Keratinocyte (primary cell): ENCODE measurements around the gene MSL1. TPM values are rescaled to one million over a fixed set of nuclear protein-coding genes. Genes with fewer than 3 reads are reported as not detected.

Experiments
- DNase-seq: peaks from one replicate; pipeline ENCODE4 v3.0.0-alpha.2; 2011; ENCODE audit warnings: low read depth, missing footprints, low spot score
- FAIRE-seq: peaks from 2 replicates; lab custom pipeline; 2011; peaks lifted over from hg19 to GRCh38; lab: Jason Lieb, UNC
- H2AFZ ChIP-seq: 2 replicates; pipeline ENCODE4 v1.6.0; 2012; ENCODE audit warnings: low read length, control low read depth, inconsistent platforms; ENCODE audit not compliant: control insufficient read depth
- H3K27ac ChIP-seq: 2 replicates; pipeline ENCODE4 v1.5.1; 2011; ENCODE audit warnings: low read length; ENCODE audit not compliant: control insufficient read depth, insufficient read depth
- H3K27me3 ChIP-seq: 3 replicates; pipeline ENCODE4 v1.6.0; 2011; ENCODE audit warnings: low read length; ENCODE audit not compliant: control insufficient read depth, insufficient read depth; ENCODE audit errors: extremely low read depth
- H3K36me3 ChIP-seq, 2 experiments: 2 replicates in 1 of 2; 3 replicates in 1 of 2; pipeline ENCODE4 v1.5.1; 2011; ENCODE audit warnings: low read length in 2 of 2, mild to moderate bottlenecking in 1 of 2; ENCODE audit not compliant: control insufficient read depth in 2 of 2, insufficient read depth in 2 of 2; ENCODE audit errors: extremely low read depth in 1 of 2
- H3K4me1 ChIP-seq: 3 replicates; pipeline ENCODE4 v1.5.1; 2011; ENCODE audit warnings: low read length; ENCODE audit not compliant: control insufficient read depth, insufficient read depth; ENCODE audit errors: extremely low read depth
- H3K4me2 ChIP-seq: 3 replicates; pipeline ENCODE4 v1.6.0; 2011; ENCODE audit warnings: low read depth, low read length; ENCODE audit not compliant: control insufficient read depth, insufficient read depth; ENCODE audit errors: extremely low read depth
- H3K4me3 ChIP-seq, 3 experiments: fragments of 200-600 bp in 1 of 3; sonication (generic) in 1 of 3; 2 replicates in 2 of 3; 3 replicates in 1 of 3; pipeline ENCODE4 v1.5.1; 2011 to 2016; ENCODE audit warnings: low read length in 3 of 3, mild to moderate bottlenecking in 3 of 3, control low read depth in 2 of 3, inconsistent platforms in 1 of 3, low read depth in 1 of 3, mixed read lengths in 1 of 3, mixed run types in 1 of 3, moderate library complexity in 1 of 3; ENCODE audit not compliant: control insufficient read depth in 2 of 3, insufficient read depth in 2 of 3; ENCODE audit errors: extremely low read depth in 1 of 3
- H3K79me2 ChIP-seq: 2 replicates; pipeline ENCODE4 v1.6.0; 2012; ENCODE audit warnings: low read length; ENCODE audit not compliant: control insufficient read depth, insufficient read depth
- H3K9ac ChIP-seq: 3 replicates; pipeline ENCODE4 v1.6.0; 2011; ENCODE audit warnings: low read length; ENCODE audit not compliant: control insufficient read depth, insufficient read depth; ENCODE audit errors: extremely low read depth
- H3K9me1 ChIP-seq: 3 replicates; pipeline ENCODE4 v1.6.0; 2011; ENCODE audit warnings: low read length; ENCODE audit not compliant: control insufficient read depth, insufficient read depth; ENCODE audit errors: extremely low read depth
- H3K9me3 ChIP-seq: 2 replicates; pipeline ENCODE4 v1.5.1; 2012; ENCODE audit warnings: low read depth, low read length; ENCODE audit not compliant: control insufficient read depth
- H4K20me1 ChIP-seq: 3 replicates; pipeline ENCODE4 v1.6.0; 2011; ENCODE audit warnings: low read length; ENCODE audit not compliant: control insufficient read depth, insufficient read depth; ENCODE audit errors: extremely low read depth
- CTCF ChIP-seq, 3 experiments: IDR thresholded peaks in 1 of 3; conservative IDR thresholded peaks in 1 of 3; optimal IDR thresholded peaks in 1 of 3; 2 replicates in 2 of 3; 3 replicates in 1 of 3; pipeline versions ENCODE3 to v1.5.1; 2011; ENCODE audit warnings: low read length in 3 of 3, mild to moderate bottlenecking in 3 of 3, moderate library complexity in 2 of 3, control low read depth in 1 of 3, inconsistent platforms in 1 of 3; ENCODE audit not compliant: insufficient read depth in 2 of 3; ENCODE audit errors: extremely low read depth in 1 of 3
- EZH2 ChIP-seq: IDR thresholded peaks from one replicate; pipeline ENCODE4 v1.6.1; 2012; ENCODE audit warnings: inconsistent platforms, mild to moderate bottlenecking, low read length, moderate library complexity
- dilution Hi-C: fragments of 300-500 bp; cut with MboI; formaldehyde crosslinking; loops from one replicate; pipeline ENCODE4 v1.7.0; 2020; ENCODE audit warnings: low sequenced_read_pairs; ENCODE audit not compliant: extremely low pct_ligation_motif_present
- polyA plus RNA-seq, 5 experiments: library from polyadenylated mRNA; depleted of rRNA in 3 of 5; stranded (reverse) in 3 of 5; stranded (forward) in 1 of 5; unstranded in 1 of 5; fragments of >200 nt; gene quantifications; 1 replicate in 1 of 5; 2 replicates in 3 of 5; 3 replicates in 1 of 5; pipeline versions ENCODE4 v1.2.1 to v1.2.3, GENCODE V29; 2011 to 2012; ENCODE audit warnings: missing spikeins in 2 of 5, low read depth in 1 of 5, low replicate concordance in 1 of 5

The MSL1 gene
- polyA plus RNA-seq, 1 donor (not counting 4 experiments of a cell fraction or from before 2014, with no cell fraction given), result 66.8 TPM

GRCh38 chr17:40123811-40124114, 2.0 kb downstream of the MSL1 start:
- H3K9me1 ChIP-seq, result no peaks in the 10 kb centered on the region
- DNase-seq (no peak), FAIRE-seq (no peak)

GRCh38 chr17:40124279-40125141, 2.7 kb downstream of the MSL1 start:
- Histone ChIP-seq H3K36me3 (peaks cover 10 to 27% of the 10 kb centered on the region in 2 experiments), H3K27ac (peak overlapping the region; percentile 73), H4K20me1 (peaks cover 9% of the 10 kb centered on the region), H3K4me2 (peak overlapping the region; percentile 99), H3K9me3 (no peaks in the 10 kb centered on the region), H3K9me1 (no peaks in the 10 kb centered on the region), H3K4me3 (peak overlapping the region; percentile 70 to 99 (median 97)), H3K79me2 (peaks cover 68% of the 10 kb centered on the region), H3K27me3 (no peaks in the 10 kb centered on the region), H3K4me1 (peaks cover 19% of the 10 kb centered on the region), H3K9ac (peak overlapping the region; percentile 75), H2AFZ (no peak overlapping the region)
- FAIRE-seq (no peak), DNase-seq (no peak)
- TF ChIP-seq EZH2, result no peak
- no peak for TF ChIP-seq CTCF (optimal IDR thresholded peaks at IDR 0.05 in 1 of 3, IDR thresholded peaks at IDR 0.05 in 1 of 3, conservative IDR thresholded peaks at IDR 0.05 in 1 of 3; ENCODE audit: extremely low read depth in 1 of 3, insufficient read depth in 2 of 3, low read length in 3 of 3)
- dilution Hi-C loops, result no loop called here

More at GRCh38 chr17:40123811-40124114, 2.0 kb downstream of the MSL1 start:
- Histone ChIP-seq H3K36me3 (peaks cover 7 to 21% of the 10 kb centered on the region in 2 experiments), H2AFZ (no peak overlapping the region), H3K9ac (peak overlapping the region; percentile 75), H3K9me3 (no peaks in the 10 kb centered on the region), H3K4me3 (peak overlapping the region; percentile 70 to 99 (median 97)), H3K4me1 (peaks cover 19% of the 10 kb centered on the region), H3K79me2 (peaks cover 65% of the 10 kb centered on the region), H3K27ac (peak overlapping the region; percentile 73), H3K4me2 (peak overlapping the region; percentile 99), H3K27me3 (no peaks in the 10 kb centered on the region), H4K20me1 (peaks cover 9% of the 10 kb centered on the region)
- TF ChIP-seq CTCF (optimal IDR thresholded peaks at IDR 0.05 in 1 of 3, IDR thresholded peaks at IDR 0.05 in 1 of 3, conservative IDR thresholded peaks at IDR 0.05 in 1 of 3; ENCODE audit: extremely low read depth in 1 of 3, insufficient read depth in 2 of 3, low read length in 3 of 3) (no peak), EZH2 (no peak)
- dilution Hi-C loops, result no loop called here
